ENCODE measurements around the gene NPM1.
A peak's percentile ranks its signal among the peaks of the same experiment; 100 is the strongest.

The NPM1 gene

GRCh38 chr5:171447226-171447625 lies 59.6 kb downstream of the NPM1 start (continued):
- TF ChIP-seq PATZ1 (CRISPR knock-in tag; IDR thresholded peaks at IDR 0.05; ENCODE audit: borderline replicate concordance) (no peak), GLIS3 (CRISPR knock-in tag; IDR thresholded peaks at IDR 0.05) (no peak), ZFP30 (CRISPR knock-in tag; IDR thresholded peaks at IDR 0.05) (no peak), TCF4 (CRISPR knock-in tag; IDR thresholded peaks at IDR 0.05; ENCODE audit: borderline replicate concordance) (no peak)

- no peak for TF ChIP-seq PPARA (CRISPR knock-in tag; IDR thresholded peaks at IDR 0.05; ENCODE audit: borderline replicate concordance)
- no peak for TF ChIP-seq TOX (CRISPR knock-in tag; IDR thresholded peaks at IDR 0.05; ENCODE audit: borderline replicate concordance)
- TF ChIP-seq CSDC2 (CRISPR knock-in tag; IDR thresholded peaks at IDR 0.05) = no peak
- TF ChIP-seq OSR1 (CRISPR knock-in tag; IDR thresholded peaks at IDR 0.05) = no peak
- TF ChIP-seq POU6F1 (CRISPR knock-in tag; IDR thresholded peaks at IDR 0.05; ENCODE audit: borderline replicate concordance, low read depth) = no peak
- TF ChIP-seq CREB5 (CRISPR knock-in tag; IDR thresholded peaks at IDR 0.05; ENCODE audit: low read depth) = no peak
- TF ChIP-seq CSRNP3 (CRISPR knock-in tag; IDR thresholded peaks at IDR 0.05) = no peak
- no peak for TF ChIP-seq BACH2 (CRISPR knock-in tag; IDR thresholded peaks at IDR 0.05; ENCODE audit: borderline replicate concordance)
- TF ChIP-seq ZFP3 (CRISPR knock-in tag; IDR thresholded peaks at IDR 0.05) = no peak
- no peak for ATAC-seq
Observed at GRCh38 chr5:171449426-171449825, 61.8 kb downstream of the NPM1 start.

- peak; percentile 72 for ATAC-seq
- TF ChIP-seq ZFP3 (CRISPR knock-in tag; IDR thresholded peaks at IDR 0.05) = no peak
- TF ChIP-seq ESRRG (CRISPR knock-in tag; IDR thresholded peaks at IDR 0.05) = no peak
- TF ChIP-seq ISL1 (CRISPR knock-in tag; IDR thresholded peaks at IDR 0.05) = no peak
- TF ChIP-seq RARB (CRISPR knock-in tag; IDR thresholded peaks at IDR 0.05) = no peak
- TF ChIP-seq ZNF565 (CRISPR knock-in tag; conservative IDR thresholded peaks at IDR 0.05; ENCODE audit: low read depth) = no peak
- no peak for TF ChIP-seq ZNF8 (CRISPR knock-in tag; IDR thresholded peaks at IDR 0.05)
- TF ChIP-seq GLIS3 (CRISPR knock-in tag; IDR thresholded peaks at IDR 0.05) = no peak
- TF ChIP-seq TCF4 (CRISPR knock-in tag; IDR thresholded peaks at IDR 0.05; ENCODE audit: borderline replicate concordance) = no peak
- no peak for TF ChIP-seq BACH2 (CRISPR knock-in tag; IDR thresholded peaks at IDR 0.05; ENCODE audit: borderline replicate concordance)
- TF ChIP-seq CSDC2 (CRISPR knock-in tag; IDR thresholded peaks at IDR 0.05) = no peak
- no peak for TF ChIP-seq TSHZ2 (CRISPR knock-in tag; IDR thresholded peaks at IDR 0.05)
- TF ChIP-seq ZFP30 (CRISPR knock-in tag; IDR thresholded peaks at IDR 0.05) = no peak
- no peak for TF ChIP-seq TOX (CRISPR knock-in tag; IDR thresholded peaks at IDR 0.05; ENCODE audit: borderline replicate concordance)
- no peak for TF ChIP-seq PPARA (CRISPR knock-in tag; IDR thresholded peaks at IDR 0.05; ENCODE audit: borderline replicate concordance)
- no peak for TF ChIP-seq ARNTL (CRISPR knock-in tag; IDR thresholded peaks at IDR 0.05; ENCODE audit: borderline replicate concordance, low read depth)
- TF ChIP-seq ZNF70 (CRISPR knock-in tag; IDR thresholded peaks at IDR 0.05) = no peak
- no peak for TF ChIP-seq ZC3H10 (CRISPR knock-in tag; IDR thresholded peaks at IDR 0.05)
- TF ChIP-seq CSRNP3 (CRISPR knock-in tag; IDR thresholded peaks at IDR 0.05) = no peak
Observed at GRCh38 chr5:171450423-171451331, 63.0 kb downstream of the NPM1 start.

Measured in SK-N-SH treated with all-trans-retinoic acid at 6 μM for 48 hours (cell line).